ENCODE results near the gene ARID2. TPM values are rescaled to one million over a fixed set of nuclear protein-coding genes. Genes with fewer than 3 reads are reported as not detected.

ARID2 gene
- total RNA-seq, 1 experiment from 2014 or later: 17.5 TPM

DNA sequence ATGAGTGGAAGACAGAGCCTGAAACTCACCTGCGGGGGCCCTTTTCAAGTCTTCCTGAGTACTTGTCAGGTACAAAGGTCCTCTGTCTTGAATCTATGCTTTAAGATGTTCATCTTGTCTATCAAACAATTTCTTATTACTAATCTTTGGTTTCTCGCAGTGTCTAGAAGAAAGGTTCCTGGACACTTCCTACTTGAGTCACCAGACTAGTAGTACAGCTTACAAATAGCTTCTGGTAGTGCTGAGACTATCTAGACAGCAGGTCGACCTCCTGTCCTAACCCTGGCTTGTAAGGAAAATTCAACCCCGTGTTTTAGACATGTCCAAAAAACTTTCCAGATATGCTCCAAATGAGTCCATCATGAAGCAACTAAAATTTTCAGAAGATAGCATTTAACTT lies 11.2 kb upstream of the ARID2 start:
- Mint-ChIP-seq H3K27me3 (ENCODE audit: unreplicated experiment) (no peaks in the 10 kb centered on the region), H3K36me3 (ENCODE audit: insufficient read depth, unreplicated experiment) (no peaks in the 10 kb centered on the region), H3K27ac (ENCODE audit: unreplicated experiment) (no peak overlapping the region), H3K4me3 (ENCODE audit: low read depth, unreplicated experiment) (no peak overlapping the region), H3K4me1 (ENCODE audit: low read depth, unreplicated experiment) (no peaks in the 10 kb centered on the region), H3K9me3 (ENCODE audit: low read depth, unreplicated experiment) (no peaks in the 10 kb centered on the region)
- TF ChIP-seq, protein P1, sequence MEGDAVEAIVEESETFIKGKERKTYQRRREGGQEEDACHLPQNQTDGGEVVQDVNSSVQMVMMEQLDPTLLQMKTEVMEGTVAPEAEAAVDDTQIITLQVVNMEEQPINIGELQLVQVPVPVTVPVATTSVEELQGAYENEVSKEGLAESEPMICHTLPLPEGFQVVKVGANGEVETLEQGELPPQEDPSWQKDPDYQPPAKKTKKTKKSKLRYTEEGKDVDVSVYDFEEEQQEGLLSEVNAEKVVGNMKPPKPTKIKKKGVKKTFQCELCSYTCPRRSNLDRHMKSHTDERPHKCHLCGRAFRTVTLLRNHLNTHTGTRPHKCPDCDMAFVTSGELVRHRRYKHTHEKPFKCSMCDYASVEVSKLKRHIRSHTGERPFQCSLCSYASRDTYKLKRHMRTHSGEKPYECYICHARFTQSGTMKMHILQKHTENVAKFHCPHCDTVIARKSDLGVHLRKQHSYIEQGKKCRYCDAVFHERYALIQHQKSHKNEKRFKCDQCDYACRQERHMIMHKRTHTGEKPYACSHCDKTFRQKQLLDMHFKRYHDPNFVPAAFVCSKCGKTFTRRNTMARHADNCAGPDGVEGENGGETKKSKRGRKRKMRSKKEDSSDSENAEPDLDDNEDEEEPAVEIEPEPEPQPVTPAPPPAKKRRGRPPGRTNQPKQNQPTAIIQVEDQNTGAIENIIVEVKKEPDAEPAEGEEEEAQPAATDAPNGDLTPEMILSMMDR (IDR thresholded peaks at IDR 0.05; ENCODE audit: unreplicated experiment): no peak
- intact Hi-C loops (cut with micrococcal nuclease; ENCODE audit: unreplicated experiment): no loop called here
- CTCF ChIA-PET: no interaction called here
- DNase-seq: no peak
- BruUV-seq (replicated peaks): no TSS peak

DNA sequence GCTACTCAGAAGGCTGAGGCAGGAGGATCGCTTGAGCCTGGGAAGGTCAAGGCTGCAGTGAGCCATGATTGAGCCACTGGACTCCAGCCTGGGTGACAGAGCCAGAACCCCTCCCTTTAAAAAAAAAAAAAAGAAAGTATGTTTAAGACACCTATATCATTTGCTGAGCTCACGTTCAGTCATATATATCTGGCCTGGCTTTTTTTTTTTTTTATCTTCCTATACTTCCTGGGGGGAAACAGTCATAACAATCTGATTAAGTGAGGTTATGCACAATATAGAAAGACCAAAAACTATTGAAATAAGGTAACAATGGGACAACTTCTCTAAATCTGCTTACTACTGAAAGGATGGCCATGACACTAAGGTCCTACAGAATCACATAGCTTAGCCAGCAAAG lies 9.4 kb upstream of the ARID2 start:
- Mint-ChIP-seq H3K27me3 (ENCODE audit: unreplicated experiment) (no peaks in the 10 kb centered on the region), H3K4me3 (ENCODE audit: low read depth, unreplicated experiment) (no peak overlapping the region), H3K4me1 (ENCODE audit: low read depth, unreplicated experiment) (no peaks in the 10 kb centered on the region), H3K9me3 (ENCODE audit: low read depth, unreplicated experiment) (no peaks in the 10 kb centered on the region), H3K36me3 (ENCODE audit: insufficient read depth, unreplicated experiment) (no peaks in the 10 kb centered on the region), H3K27ac (ENCODE audit: unreplicated experiment) (no peak overlapping the region)
- intact Hi-C loops (cut with micrococcal nuclease; ENCODE audit: unreplicated experiment): no loop called here
- TF ChIP-seq, protein P1 (IDR thresholded peaks at IDR 0.05; ENCODE audit: unreplicated experiment): no peak
- DNase-seq: no peak
- BruUV-seq (replicated peaks): no TSS peak
- CTCF ChIA-PET: no interaction called here

DNA sequence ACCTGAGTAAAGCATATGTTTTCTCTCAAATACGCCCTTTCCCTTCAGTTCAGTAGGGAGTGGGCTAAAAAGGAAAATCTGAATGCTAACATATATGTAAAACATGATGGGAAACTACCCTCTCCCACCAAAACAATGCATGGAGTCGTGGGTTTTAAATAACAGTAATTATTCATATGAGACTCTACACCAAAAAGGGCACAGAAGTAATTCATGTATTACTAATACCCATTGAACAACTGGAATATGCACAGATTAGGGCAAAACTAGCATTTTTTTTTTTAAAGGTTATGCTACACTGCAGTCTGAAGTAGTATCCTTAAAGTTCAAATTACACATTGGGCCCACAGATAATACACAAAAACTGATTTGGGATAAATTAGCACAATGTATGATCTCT lies 8.1 kb upstream of the ARID2 start:
- CTCF ChIA-PET: no interaction called here
- Mint-ChIP-seq H3K4me3 (ENCODE audit: low read depth, unreplicated experiment) (no peak overlapping the region), H3K9me3 (ENCODE audit: low read depth, unreplicated experiment) (no peaks in the 10 kb centered on the region), H3K4me1 (ENCODE audit: low read depth, unreplicated experiment) (no peaks in the 10 kb centered on the region), H3K36me3 (ENCODE audit: insufficient read depth, unreplicated experiment) (peaks cover 8% of the 10 kb centered on the region), H3K27me3 (ENCODE audit: unreplicated experiment) (no peaks in the 10 kb centered on the region), H3K27ac (ENCODE audit: unreplicated experiment) (no peak overlapping the region)
- intact Hi-C loops (cut with micrococcal nuclease; ENCODE audit: unreplicated experiment): no loop called here
- TF ChIP-seq, protein P1 (IDR thresholded peaks at IDR 0.05; ENCODE audit: unreplicated experiment): no peak
- DNase-seq: no peak
- BruUV-seq (replicated peaks): no TSS peak

DNA sequence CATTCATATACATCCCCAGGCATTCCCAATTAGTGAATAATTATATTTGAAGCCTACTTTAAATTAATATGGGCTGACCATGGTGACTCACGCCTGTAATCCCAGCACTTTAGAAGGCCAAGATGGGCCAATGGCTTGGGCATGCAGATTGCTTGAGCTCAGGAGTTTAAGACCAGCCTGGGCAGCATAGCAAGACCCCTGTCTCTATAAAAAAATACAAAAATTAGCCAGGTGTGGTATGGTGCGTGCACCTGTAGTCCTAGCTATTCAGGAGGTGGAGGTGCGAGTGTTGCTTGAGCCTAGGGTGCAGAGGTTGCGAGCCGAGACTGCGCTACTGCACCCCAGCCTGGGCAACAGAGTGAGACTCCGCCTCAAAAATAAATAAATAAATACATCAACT lies 7.6 kb upstream of the ARID2 start:
- H3K27me3 Mint-ChIP-seq (ENCODE audit: unreplicated experiment): no peaks in the 10 kb centered on the region

More for the DNA sequence above, 7.6 kb upstream of the ARID2 start:
- Mint-ChIP-seq H3K4me3 (ENCODE audit: low read depth, unreplicated experiment) (no peak overlapping the region), H3K36me3 (ENCODE audit: insufficient read depth, unreplicated experiment) (peaks cover 14% of the 10 kb centered on the region), H3K27ac (ENCODE audit: unreplicated experiment) (no peak overlapping the region), H3K4me1 (ENCODE audit: low read depth, unreplicated experiment) (no peaks in the 10 kb centered on the region), H3K9me3 (ENCODE audit: low read depth, unreplicated experiment) (no peaks in the 10 kb centered on the region)
- BruUV-seq (replicated peaks): no TSS peak
- intact Hi-C loops (cut with micrococcal nuclease; ENCODE audit: unreplicated experiment): no loop called here
- CTCF ChIA-PET: no interaction called here
- no peak for DNase-seq
- TF ChIP-seq, protein P1 (IDR thresholded peaks at IDR 0.05; ENCODE audit: unreplicated experiment): no peak
